HL-60 (cell line): Measurements from ENCODE around the gene ETV6.

Experiments
- CTCF ChIP-seq: IDR thresholded peaks from one replicate; pipeline ENCODE4 v1.5.1; 2011; ENCODE audit warnings: low read length, control low read depth, inconsistent platforms; ENCODE audit not compliant: insufficient read depth
- GABPA ChIP-seq: IDR thresholded peaks from 2 replicates; pipeline ENCODE4 v1.6.1; 2012; ENCODE audit warnings: low read depth
- POLR2AphosphoS5 ChIP-seq: IDR thresholded peaks from 2 replicates; pipeline ENCODE4 v1.6.1; 2012; ENCODE audit warnings: low read depth
- REST ChIP-seq: IDR thresholded peaks from 2 replicates; pipeline ENCODE4 v1.6.1; 2012; ENCODE audit warnings: low read depth; ENCODE audit not compliant: insufficient replicate concordance
- SPI1 ChIP-seq: IDR thresholded peaks from 2 replicates; pipeline ENCODE4 v1.6.1; 2012; ENCODE audit warnings: low read depth, mild to moderate bottlenecking, borderline replicate concordance

- TF ChIP-seq REST (no peak), CTCF (no peak), GABPA (no peak), SPI1 (peak; percentile 58; the same call in 1 of the 2 replicates), POLR2AphosphoS5 (0 out of 2 replicates have a peak, but pooled peaks have one; percentile 15)
Measured at GRCh38 chr12:11884706-11885105, 235.2 kb downstream of the ETV6 start.
